Measurements from ENCODE around the gene RMND5A.
A peak's percentile ranks its signal among the peaks of the same experiment; 100 is the strongest.

Gene RMND5A

GRCh38 chr2:86747711-86748639 lies 27.9 kb downstream of the RMND5A start:
- H3K4me1 ChIP-seq (ENCODE audit: control insufficient read depth, insufficient read depth, low read length): 0 out of 2 replicates have a peak, but pooled peaks cover 4% of the 10 kb centered on the region
- ChIA-PET CTCF (no interaction called here), POLR2A (interaction anchor here (1.2 kb wide), 1 partner anchor 307 kb away, joined by 4 read pairs; the partner anchor contains the start of gene KDM3A)
- peaks cover 12 to 35% of the 10 kb centered on the region in 2 experiments for H3K36me3 ChIP-seq (ENCODE audit: control insufficient read depth in 2 of 2, insufficient read depth in 1 of 2, low read length in 2 of 2)
- 0 out of 2 replicates have a peak, but pooled peaks have one; percentile 48 for TF ChIP-seq TRIM28 (IDR thresholded peaks at IDR 0.05; ENCODE audit: borderline replicate concordance, low read length)
- 0 out of 2 replicates have a peak, but pooled peaks have one; percentile 55 for TF ChIP-seq ZNF24 (tag by site-specific recombination; IDR thresholded peaks at IDR 0.05)
- no peak for TF ChIP-seq ZNF214 (tag by site-specific recombination; IDR thresholded peaks at IDR 0.05; ENCODE audit: borderline replicate concordance)
- TF ChIP-seq ZBTB44 (tag by site-specific recombination; IDR thresholded peaks at IDR 0.05): peak; percentile 57
- no peak overlapping the region for H3K27ac ChIP-seq (ENCODE audit: extremely low read depth, low read depth, low read length)
- no peaks in the 10 kb centered on the region for H3K9me3 ChIP-seq (ENCODE audit: control insufficient read depth, insufficient read depth, low read depth, low read length)
- H3K4me3 ChIP-seq (ENCODE audit: low read depth, low read length): no peak overlapping the region

GRCh38 chr2:86750240-86750839 lies 30.2 kb downstream of the RMND5A start:
- peaks cover 18 to 46% of the 10 kb centered on the region in 2 experiments for H3K36me3 ChIP-seq (ENCODE audit: control insufficient read depth in 2 of 2, insufficient read depth in 1 of 2, low read length in 2 of 2)

GRCh38 chr2:86751778-86752177 lies 31.7 kb downstream of the RMND5A start:
- POLR2A ChIA-PET: no interaction called here
- Histone ChIP-seq H3K36me3 (ENCODE audit: control insufficient read depth in 2 of 2, insufficient read depth in 1 of 2, low read length in 2 of 2) (peaks cover 25 to 58% of the 10 kb centered on the region in 2 experiments), H3K4me1 (ENCODE audit: control insufficient read depth, insufficient read depth, low read length) (0 out of 2 replicates have a peak, but pooled peaks cover 4% of the 10 kb centered on the region), H3K4me3 (ENCODE audit: low read depth, low read length) (no peak overlapping the region), H3K27ac (ENCODE audit: extremely low read depth, low read depth, low read length) (no peak overlapping the region), H3K9me3 (ENCODE audit: control insufficient read depth, insufficient read depth, low read depth, low read length) (no peaks in the 10 kb centered on the region)
- CTCF ChIA-PET: interaction anchor here (0.6 to 3.6 kb wide), 2 partner anchors 12 to 319 kb away, joined by 3 to 32 read pairs; no protein-coding TSS in a partner anchor
- TF ChIP-seq ZBTB26 (tag by site-specific recombination; optimal IDR thresholded peaks at IDR 0.05) (no peak), ZNF518A (tag by site-specific recombination; conservative IDR thresholded peaks at IDR 0.05; ENCODE audit: low read depth) (no peak), ZNF843 (tag by site-specific recombination; IDR thresholded peaks at IDR 0.05) (no peak), PRDM1 (tag by site-specific recombination; IDR thresholded peaks at IDR 0.05) (no peak), ZNF792 (tag by site-specific recombination; IDR thresholded peaks at IDR 0.05) (no peak)

More at GRCh38 chr2:86750240-86750839, 30.2 kb downstream of the RMND5A start:
- H3K4me3 ChIP-seq (ENCODE audit: low read depth, low read length): no peak overlapping the region
- no peak for TF ChIP-seq ZNF777 (tag by site-specific recombination; IDR thresholded peaks at IDR 0.05; ENCODE audit: borderline replicate concordance)
- no peak for TF ChIP-seq ZNF280D (tag by site-specific recombination; IDR thresholded peaks at IDR 0.05)
- no peak for TF ChIP-seq REPIN1 (tag by site-specific recombination; IDR thresholded peaks at IDR 0.05; ENCODE audit: low read depth)
- TF ChIP-seq TRIM28 (IDR thresholded peaks at IDR 0.05; ENCODE audit: borderline replicate concordance, low read length): peak; percentile 78
- TF ChIP-seq SETDB1 (IDR thresholded peaks at IDR 0.05; ENCODE audit: insufficient read length, low read length): peak; percentile 99
- TF ChIP-seq MEIS1 (CRISPR knock-in tag; IDR thresholded peaks at IDR 0.05; ENCODE audit: borderline replicate concordance): no peak
- no peak overlapping the region for H3K27ac ChIP-seq (ENCODE audit: extremely low read depth, low read depth, low read length)
- CTCF ChIA-PET: interaction anchor here (1.1 kb wide), 1 partner anchor 15 kb away, joined by 3 read pairs; no protein-coding TSS in a partner anchor
- POLR2A ChIA-PET: no interaction called here
- H3K9me3 ChIP-seq (ENCODE audit: control insufficient read depth, insufficient read depth, low read depth, low read length): no peaks in the 10 kb centered on the region
- H3K4me1 ChIP-seq (ENCODE audit: control insufficient read depth, insufficient read depth, low read length): 0 out of 2 replicates have a peak, but pooled peaks cover 4% of the 10 kb centered on the region
